HG03521 (cell line): ENCODE results near the gene PIP5K1B.

Experiments
- ATAC-seq: cut with Tn5 transposase; IDR thresholded peaks from one replicate; pipeline ENCODE4 v1.9.1; 2021; ENCODE audit warnings: mild to moderate bottlenecking, moderate library complexity; ENCODE audit not compliant: unreplicated experiment

The PIP5K1B gene

GRCh38 chr9:68762570-68762969 is 57.5 kb downstream of the PIP5K1B start:
- peak; percentile 13 for ATAC-seq

- peak; percentile 50 for ATAC-seq
Measured at GRCh38 chr9:68763104-68763503, 58.1 kb downstream of the PIP5K1B start.

- no peak for ATAC-seq
Measured at GRCh38 chr9:68768619-68769018, 63.6 kb downstream of the PIP5K1B start.

- ATAC-seq, result no peak
Measured at GRCh38 chr9:68769852-68770251, 64.8 kb downstream of the PIP5K1B start.

GRCh38 chr9:68771376-68771775 is 66.3 kb downstream of the PIP5K1B start:
- ATAC-seq, result no peak

- ATAC-seq, result no peak
Measured at GRCh38 chr9:68775003-68775730, 70.1 kb downstream of the PIP5K1B start.

GRCh38 chr9:68777070-68777763 is 72.2 kb downstream of the PIP5K1B start:
- no peak for ATAC-seq

- ATAC-seq, result no peak
Measured at GRCh38 chr9:68778635-68779034, 73.6 kb downstream of the PIP5K1B start.

GRCh38 chr9:68779558-68780379 is 74.7 kb downstream of the PIP5K1B start:
- ATAC-seq, result peak; percentile 76

GRCh38 chr9:68780380-68780712 is 75.3 kb downstream of the PIP5K1B start:
- ATAC-seq, result no peak

GRCh38 chr9:68780720-68781119 is 75.7 kb downstream of the PIP5K1B start:
- ATAC-seq, result no peak

GRCh38 chr9:68781928-68782327 is 76.9 kb downstream of the PIP5K1B start:
- no peak for ATAC-seq

- no peak for ATAC-seq
Measured at GRCh38 chr9:68782546-68782945, 77.5 kb downstream of the PIP5K1B start.

- ATAC-seq, result no peak
Measured at GRCh38 chr9:68785965-68786364, 80.9 kb downstream of the PIP5K1B start.

- ATAC-seq, result no peak
Measured at GRCh38 chr9:68791169-68791568, 86.1 kb downstream of the PIP5K1B start.

- peak; percentile 95 for ATAC-seq
Measured at GRCh38 chr9:68793605-68794343, 88.7 kb downstream of the PIP5K1B start.

- ATAC-seq, result no peak
Measured at GRCh38 chr9:68794898-68795297, 89.9 kb downstream of the PIP5K1B start.

- ATAC-seq, result no peak
Measured at GRCh38 chr9:68795411-68795810, 90.4 kb downstream of the PIP5K1B start.

- no peak for ATAC-seq
Measured at GRCh38 chr9:68797116-68797515, 92.1 kb downstream of the PIP5K1B start.

- ATAC-seq, result no peak
Measured at GRCh38 chr9:68798423-68798822, 93.4 kb downstream of the PIP5K1B start.

GRCh38 chr9:68800836-68801235 is 95.8 kb downstream of the PIP5K1B start:
- ATAC-seq, result no peak
